H1 (cell line): ENCODE results near the gene BAZ2B. TPM values are rescaled to one million over a fixed set of nuclear protein-coding genes. Genes with fewer than 3 reads are reported as not detected.

Experiments
- BCL11A ChIP-seq, 2 experiments: IDR thresholded peaks; one replicate each; pipeline ENCODE4 v1.6.1; 2011; ENCODE audit warnings: low read depth in 2 of 2, low read length in 2 of 2, mild to moderate bottlenecking in 2 of 2
- KDM1A ChIP-seq: fragments of 200-600, 300-600 bp; sonication (generic); IDR thresholded peaks from 2 replicates; pipeline ENCODE4 v1.7.1; 2016; ENCODE audit warnings: mild to moderate bottlenecking, low read length, borderline replicate concordance
- SUZ12 ChIP-seq: fragments of 200-600 bp; sonication (generic); IDR thresholded peaks from 2 replicates; pipeline ENCODE4 v1.6.1; 2012; ENCODE audit warnings: mild to moderate bottlenecking, inconsistent platforms, low read length, moderate library complexity, mixed read lengths
- polyA plus RNA-seq, 7 experiments: library from polyadenylated mRNA; depleted of rRNA in 3 of 7; stranded (reverse) in 5 of 7; unstranded in 2 of 7; fragments of >200 nt in 5 of 7; fragments of 200-250 nt in 2 of 7; gene quantifications; 1 replicate in 5 of 7; 2 replicates in 1 of 7; 4 replicates in 1 of 7; pipeline versions ENCODE4 v1.2.1 to v1.2.3, GENCODE V29; 2011 to 2013; ENCODE audit warnings: missing spikeins in 2 of 7, mixed read lengths in 2 of 7
- total RNA-seq: library from RNA; stranded (reverse); fragmentation: NEBNext Ultra II Directional; extraction: Animal tissue kit (Norgen Biotek cat#: 25700); gene quantifications from 2 replicates; pipeline ENCODE4 v1.2.1, GENCODE V29; 2021

The BAZ2B gene
- total and polyA plus RNA-seq, 2 of the 8 experiments (the other 6 are each of a cell fraction or from before 2014, with no cell fraction given), result 15.2 to 46.3 TPM

DNA sequence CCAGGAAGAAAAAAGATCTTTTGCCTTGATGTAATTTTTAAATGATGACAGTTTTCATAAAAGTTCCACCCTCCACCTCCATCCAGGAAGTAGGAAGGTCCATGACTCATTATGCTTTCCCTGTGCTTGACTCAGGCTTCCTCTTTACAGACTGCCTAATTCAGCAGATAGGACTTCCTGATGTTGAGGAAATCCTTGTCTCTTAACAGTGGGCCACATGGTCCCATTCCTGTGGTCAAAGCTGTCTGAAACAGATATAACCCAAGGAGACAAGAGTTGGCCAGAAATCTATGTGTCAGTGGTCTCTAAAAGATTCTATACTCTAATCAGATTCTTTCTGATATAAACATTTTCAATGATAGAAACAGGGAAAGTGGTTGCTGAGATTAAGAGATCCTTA lies 119.1 kb downstream of the BAZ2B start (continued):
- TF ChIP-seq SUZ12 (no peak), BCL11A (IDR thresholded peaks at IDR 0.05; ENCODE audit: low read depth in 2 of 2, low read length in 2 of 2) (no peak), KDM1A (no peak)
- TF ChIP-seq, all 59 proteins: peak for 0
